GM15510 (cell line): ENCODE measurements around the gene HSPB7.

ENCODE experiments used
- POLR2A ChIP-seq: IDR thresholded peaks from 3 replicates; pipeline ENCODE4 v1.6.1; 2011; ENCODE audit warnings: borderline replicate concordance; ENCODE audit not compliant: insufficient read length; ENCODE audit errors: extremely low read depth

The HSPB7 gene

GRCh38 chr1:16023050-16023653 is 5.3 kb upstream of the HSPB7 start:
- no peak for TF ChIP-seq POLR2A

- no peak for TF ChIP-seq POLR2A
Measured at GRCh38 chr1:16022393-16022792, 4.5 kb upstream of the HSPB7 start.

GRCh38 chr1:16021681-16022080 is 3.8 kb upstream of the HSPB7 start, which contains the start of gene CLCNKA:
TSS of gene CLCNKA (plus strand) at chr1:16022036. CDS start at chr1:16022620, 584 bp downstream.
- TF ChIP-seq POLR2A, result no peak

- TF ChIP-seq POLR2A, result no peak
Measured at GRCh38 chr1:16020325-16020724, 2.5 kb upstream of the HSPB7 start.

- no peak for TF ChIP-seq POLR2A
Measured at GRCh38 chr1:16019644-16020277, 1.9 kb upstream of the HSPB7 start.

- TF ChIP-seq POLR2A, result no peak
Measured at GRCh38 chr1:16018749-16019643, 1.2 kb upstream of the HSPB7 start.

GRCh38 chr1:16018308-16018707 is 465 bp upstream of the HSPB7 start:
- TF ChIP-seq POLR2A, result no peak

- no peak for TF ChIP-seq POLR2A
Measured at GRCh38 chr1:16017076-16017460, 775 bp downstream of the HSPB7 start.

GRCh38 chr1:16015960-16016901 is 1.6 kb downstream of the HSPB7 start:
- TF ChIP-seq POLR2A, result no peak

- no peak for TF ChIP-seq POLR2A
Measured at GRCh38 chr1:16015491-16015890, 2.4 kb downstream of the HSPB7 start.

- no peak for TF ChIP-seq POLR2A
Measured at GRCh38 chr1:16014509-16015482, 3.0 kb downstream of the HSPB7 start.

- no peak for TF ChIP-seq POLR2A
Measured at GRCh38 chr1:16013908-16014258, 4.0 kb downstream of the HSPB7 start.

- TF ChIP-seq POLR2A, result no peak
Measured at GRCh38 chr1:16013220-16013907, 4.5 kb downstream of the HSPB7 start.
